Adipose tissue (tissue), 3 donors: ENCODE results near the gene WDR93. TPM values are rescaled to one million over a fixed set of nuclear protein-coding genes. Genes with fewer than 3 reads are reported as not detected.

Source experiments
- H3K27ac ChIP-seq: one replicate; pipeline ENCODE4 v1.5.1; 2013; ENCODE audit warnings: low read depth, low read length
- WGBS, 3 donors: extraction: QIAGEN DNeasy Blood & Tissue Kit; methylation state at CpG; one replicate each; pipeline ENCODE4 v1.1.7; 2013; 5-methylcytosine and 5-hydroxymethylcytosine counted together
- polyA plus RNA-seq, 3 donors: library from polyadenylated mRNA; stranded (reverse); fragments of 200-250 nt; gene quantifications; one replicate each; pipeline ENCODE4 v1.2.3, GENCODE V29; 2013
- donor health status: healthy with polysubstance abuse.
- donor health status: Bipolar disorder and iron deficiency.
- donor health status: healthy.

WDR93 gene
- polyA plus RNA-seq, 3 donors: 0.18 to 0.92 TPM; not detected in 1

DNA sequence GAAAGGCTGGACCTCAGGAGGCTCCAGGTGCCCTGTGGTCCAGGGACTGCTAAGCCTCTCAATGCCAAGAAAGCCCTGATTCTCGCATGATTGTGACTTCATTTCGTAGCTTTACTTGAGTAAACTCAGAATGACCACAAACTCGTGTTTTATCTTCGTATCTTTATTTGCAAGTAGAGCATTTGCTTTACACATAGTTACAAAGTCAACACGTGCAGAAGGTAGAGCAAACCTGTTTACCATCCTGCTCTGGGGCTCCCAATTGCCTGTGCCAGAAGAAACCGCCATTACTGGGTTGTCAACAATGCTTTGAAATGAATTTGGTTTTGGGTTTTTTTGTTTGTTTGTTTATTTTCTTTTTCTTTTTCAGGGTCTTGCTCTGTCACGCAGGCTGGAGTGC is 66.3 kb downstream of the WDR93 start:
- 42 to 76% (median 71%) methylated on average over 7 of the region's 7 CpGs for WGBS, 3 donors
- H3K27ac ChIP-seq: no peak overlapping the region

DNA sequence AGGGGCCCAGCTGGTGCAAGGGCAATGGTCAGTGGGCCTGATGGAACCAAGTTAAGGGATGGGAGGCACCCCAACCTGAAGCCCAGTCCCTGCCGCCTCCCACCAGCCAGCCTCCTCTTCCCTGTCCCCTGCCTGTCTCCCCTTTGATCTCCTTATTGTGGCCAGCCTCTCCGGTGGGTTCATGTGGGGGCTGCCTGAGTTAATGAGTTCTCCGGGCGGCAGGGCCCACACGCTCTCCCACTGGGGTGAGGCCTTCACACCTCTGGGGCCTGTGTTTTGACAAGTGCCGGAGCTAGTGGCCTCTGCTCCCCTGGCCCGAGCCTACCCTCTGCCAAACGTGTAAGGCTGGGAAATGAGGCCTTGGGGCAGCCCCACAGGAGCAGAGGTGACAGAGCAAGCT is 67.7 kb downstream of the WDR93 start:
- WGBS, 3 donors: 89 to 91% (median 90%) methylated on average over 8 of the region's 8 CpGs
- no peak overlapping the region for H3K27ac ChIP-seq

DNA sequence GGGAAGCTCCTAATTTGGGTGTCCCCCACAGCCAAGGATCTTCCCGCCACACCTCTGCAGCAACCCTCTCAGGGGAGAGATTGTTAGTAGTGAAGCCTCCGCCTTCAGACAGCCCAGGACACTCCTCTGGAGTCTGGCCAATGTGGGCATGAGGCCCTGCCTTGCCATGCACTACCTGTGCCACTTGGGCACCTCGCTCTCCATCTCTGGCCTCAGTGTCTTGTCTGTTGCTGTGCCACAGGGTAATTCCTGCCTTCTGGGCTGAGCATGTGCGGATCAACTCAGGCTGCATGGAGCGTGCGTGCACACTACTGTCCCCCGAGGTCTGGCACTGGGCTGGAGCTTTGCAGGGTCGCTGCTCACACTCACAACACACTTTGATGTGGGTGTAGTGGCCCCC is 68.4 kb downstream of the WDR93 start:
- H3K27ac ChIP-seq: no peak overlapping the region
- WGBS, 3 donors: 87 to 93% (median 89%) methylated on average over 8 of the region's 8 CpGs

DNA sequence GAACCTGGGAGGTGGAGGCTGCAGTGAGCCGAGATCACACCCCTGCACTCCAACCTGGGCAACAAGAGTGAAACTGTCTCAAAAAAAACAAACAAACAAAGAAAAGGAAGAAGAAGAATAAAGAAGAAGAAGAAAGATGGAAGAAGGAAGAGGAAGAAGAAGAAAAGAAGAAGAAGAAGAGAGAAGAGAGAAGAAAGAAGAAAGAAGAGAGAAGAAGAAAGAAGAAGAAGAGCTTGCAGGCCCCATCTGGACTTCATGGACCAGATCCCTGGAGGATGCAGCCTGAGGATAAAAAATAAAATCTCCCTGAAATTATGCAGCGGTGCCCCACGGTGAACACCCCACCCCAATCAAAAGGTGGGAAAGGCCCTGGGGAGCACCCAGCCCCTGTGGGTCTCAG is 69.2 kb downstream of the WDR93 start:
- 86 to 93% (median 87%) methylated on average over 3 of the region's 3 CpGs for WGBS, 3 donors
- no peak overlapping the region for H3K27ac ChIP-seq

DNA sequence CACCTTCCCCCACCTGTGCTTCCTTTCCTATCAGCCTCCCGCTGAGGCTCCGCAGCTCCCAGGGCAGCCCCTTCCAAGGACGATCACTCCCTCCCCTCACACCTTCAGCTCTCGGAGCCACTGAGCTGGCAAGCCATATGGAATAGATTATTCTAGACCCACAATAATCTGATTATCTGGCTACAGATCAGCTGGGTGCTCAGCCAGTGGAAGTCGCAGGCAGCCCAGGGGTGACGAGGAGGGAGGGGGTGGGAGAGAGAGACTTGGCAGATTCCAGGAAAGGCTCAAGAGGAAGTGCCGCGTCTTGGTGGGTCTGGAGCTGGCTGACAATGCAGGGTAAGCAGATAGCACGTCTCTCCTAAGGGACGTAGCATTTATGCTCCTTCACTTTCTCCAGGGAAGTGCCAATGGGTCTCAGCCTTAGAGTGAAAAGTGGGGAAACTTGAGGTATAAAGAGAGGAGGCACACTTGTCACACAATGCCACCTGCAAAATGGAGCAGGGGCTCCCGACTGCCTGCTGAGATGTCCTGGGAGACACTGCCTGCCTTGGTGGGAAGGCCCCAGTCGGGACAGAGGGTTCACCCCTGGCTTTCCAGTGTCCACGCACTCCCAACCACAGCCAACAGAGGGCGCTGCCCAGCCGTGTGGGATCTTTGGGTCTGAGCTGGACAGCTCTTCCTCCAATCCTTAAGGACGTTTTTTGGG is 69.8 kb downstream of the WDR93 start:
- no peak overlapping the region for H3K27ac ChIP-seq
- 34 to 35% (median 34%) methylated on average over 16 of the region's 16 CpGs for WGBS, 3 donors

DNA sequence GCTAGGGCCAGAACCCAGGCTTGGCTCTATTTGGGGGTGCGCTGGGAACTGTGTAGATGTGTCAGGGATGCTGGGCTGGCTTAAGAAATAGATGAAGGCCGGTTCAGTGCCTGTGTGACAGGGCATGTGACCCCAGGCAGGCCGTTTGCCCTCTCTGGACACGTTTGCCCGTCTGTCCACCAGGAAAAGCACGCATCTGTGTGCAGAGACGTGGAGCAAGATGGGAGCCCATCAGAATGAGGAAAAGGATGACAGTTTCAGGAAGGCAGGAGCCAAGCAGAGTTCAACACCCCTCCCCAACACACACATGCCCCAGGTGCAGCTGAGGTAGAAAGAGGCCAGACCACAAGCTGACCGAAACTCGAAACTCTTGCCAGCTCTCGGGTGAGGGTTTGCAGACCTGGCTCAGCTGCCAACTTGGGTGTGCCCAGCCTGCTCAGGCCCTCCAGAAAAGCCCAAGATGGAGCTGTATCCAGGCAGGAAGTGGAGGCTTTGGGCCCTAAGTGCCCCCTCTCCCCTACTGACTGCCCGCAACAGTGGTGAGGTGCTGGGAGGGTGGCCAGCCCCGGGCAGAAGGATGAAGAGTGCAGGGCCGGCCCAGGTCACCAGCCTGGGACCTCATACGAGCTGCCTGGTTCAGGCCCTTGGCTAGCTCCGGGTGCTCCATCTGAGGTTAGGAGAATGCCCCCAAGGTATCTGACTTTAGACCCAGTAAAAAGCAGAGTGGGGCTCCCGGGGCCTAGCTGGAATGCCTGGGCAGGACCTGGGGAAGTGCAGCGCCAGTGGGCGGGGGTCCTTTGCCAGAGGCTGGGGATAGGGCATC is 70.6 kb downstream of the WDR93 start:
- 56 to 69% (median 65%) methylated on average over 16 to 18 of the region's 18 CpGs for WGBS, 3 donors
- H3K27ac ChIP-seq: no peak overlapping the region

- no peak overlapping the region for H3K27ac ChIP-seq
- 61 to 91% (median 85%) methylated on average over 5 of the region's 5 CpGs for WGBS, 3 donors
Measured at GRCh38 chr15:89761929-89762328, 71.3 kb downstream of the WDR93 start.

DNA sequence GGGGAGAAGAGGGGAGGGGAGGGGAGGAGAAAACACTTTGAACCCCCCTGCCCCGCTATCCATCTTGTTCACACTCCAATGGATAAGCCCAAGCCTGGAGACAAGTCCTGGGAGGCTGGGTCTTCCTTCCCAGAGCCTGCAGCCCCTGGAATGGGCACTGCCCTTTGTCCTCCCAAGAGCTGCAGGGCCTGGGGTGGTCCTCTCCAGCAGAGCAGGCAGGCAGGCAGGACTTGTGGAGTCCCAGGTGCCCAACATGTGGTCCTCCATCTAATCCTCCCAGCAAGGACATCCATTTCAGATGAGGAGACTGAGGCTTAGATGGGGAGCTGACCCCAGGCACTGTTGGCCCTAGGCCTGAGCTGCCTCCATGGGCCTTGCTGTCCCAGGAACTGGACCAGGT is 75.1 kb downstream of the WDR93 start:
- H3K27ac ChIP-seq: no peak overlapping the region
- WGBS, 3 donors: 67 to 100% (median 100%) methylated on average over 1 of the region's 1 CpG

GRCh38 chr15:89766357-89767311 is 76.0 kb downstream of the WDR93 start:
- 44 to 90% (median 86%) methylated on average over 16 of the region's 16 CpGs for WGBS, 3 donors
- no peak overlapping the region for H3K27ac ChIP-seq

DNA sequence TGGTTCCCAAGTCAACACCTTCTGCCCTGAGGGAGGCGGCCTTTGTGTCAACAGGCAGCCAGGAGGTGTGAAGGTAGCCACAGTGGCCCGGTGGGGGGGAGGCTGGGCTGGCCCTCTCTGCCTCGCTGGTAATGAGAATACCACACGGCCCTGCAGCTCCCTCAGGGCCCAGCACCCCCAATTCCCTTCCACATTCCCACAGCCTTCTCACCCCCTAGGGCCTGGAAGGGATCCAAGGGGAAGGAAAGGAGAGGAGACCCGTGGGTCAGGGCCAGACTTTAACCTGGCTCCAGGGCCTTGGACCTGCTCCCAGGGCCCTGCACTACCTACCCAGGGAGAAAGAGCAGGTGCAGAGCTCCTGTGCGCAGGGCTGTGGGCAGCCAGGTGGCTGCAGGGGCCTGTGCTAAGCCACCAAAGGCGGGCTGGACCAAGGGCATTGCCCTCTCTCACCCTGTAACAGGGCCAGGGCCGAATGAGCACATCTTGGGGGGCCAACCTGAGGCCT is 76.9 kb downstream of the WDR93 start:
- 29 to 68% (median 67%) methylated on average over 8 of the region's 8 CpGs for WGBS, 3 donors
- no peak overlapping the region for H3K27ac ChIP-seq

GRCh38 chr15:89768071-89768500 is 77.5 kb downstream of the WDR93 start:
- no peak overlapping the region for H3K27ac ChIP-seq
- 35 to 68% (median 65%) methylated on average over 7 of the region's 7 CpGs for WGBS, 3 donors

- H3K27ac ChIP-seq: no peak overlapping the region
- 73 to 81% (median 75%) methylated on average over 3 of the region's 3 CpGs for WGBS, 3 donors
Measured at GRCh38 chr15:89769366-89769765, 78.8 kb downstream of the WDR93 start.

- WGBS, 3 donors: 64 to 82% (median 80%) methylated on average over 3 of the region's 3 CpGs
- H3K27ac ChIP-seq: no peak overlapping the region
Measured at GRCh38 chr15:89770041-89770440, 79.4 kb downstream of the WDR93 start.

- H3K27ac ChIP-seq: no peak overlapping the region
- whole genome bisulfite sequencing, 3 donors: 39 to 69% (median 65%) methylated on average over 3 of the region's 3 CpGs
Measured at GRCh38 chr15:89772932-89773583, 82.4 kb downstream of the WDR93 start.

DNA sequence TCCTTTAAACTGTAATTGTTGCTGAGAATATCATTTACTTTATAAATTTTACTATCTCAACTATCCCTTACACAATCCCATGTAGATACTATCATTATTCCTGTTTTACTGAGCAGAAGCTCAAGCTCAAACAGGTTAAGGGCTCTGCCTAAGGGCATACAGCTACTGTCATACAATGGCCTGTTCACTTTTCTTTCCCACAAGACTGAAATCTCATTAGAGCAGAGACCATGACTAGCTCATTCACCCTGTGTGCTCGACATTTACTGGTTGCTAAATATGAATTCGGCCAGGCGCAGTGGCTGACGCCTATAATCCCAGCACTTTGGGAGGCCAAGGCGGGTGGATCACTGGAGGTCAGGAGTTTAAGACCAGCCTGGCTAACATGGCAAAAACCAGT is 83.9 kb downstream of the WDR93 start:
- 94 to 97% (median 95%) methylated on average over 5 of the region's 5 CpGs for WGBS, 3 donors
- no peak overlapping the region for H3K27ac ChIP-seq

DNA sequence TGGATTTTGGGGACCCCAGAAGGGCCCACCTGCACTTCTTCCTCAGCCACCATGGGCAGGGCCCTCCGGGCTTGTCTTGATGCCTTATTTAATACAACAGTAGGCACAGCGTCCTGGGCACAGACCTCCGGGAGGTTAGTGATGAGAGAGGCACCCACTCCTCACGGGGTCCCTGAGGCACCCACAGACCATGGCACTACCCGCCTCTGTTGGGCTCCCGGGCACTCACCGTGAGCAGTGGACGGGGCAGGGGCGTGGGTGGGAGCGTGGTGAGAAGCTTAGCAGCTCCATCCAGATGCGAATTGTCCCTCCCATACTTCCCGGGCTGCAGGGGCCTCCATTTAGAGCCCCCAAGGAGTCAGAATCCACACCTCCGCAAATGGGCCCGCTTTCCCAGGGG is 85.2 kb downstream of the WDR93 start:
- no peak overlapping the region for H3K27ac ChIP-seq
- WGBS, 3 donors: 69 to 80% (median 73%) methylated on average over 14 of the region's 14 CpGs

GRCh38 chr15:89776274-89777072 is 85.9 kb downstream of the WDR93 start, which contains the start of gene MESP2:
Gene MESP2 (plus strand): TSS chr15:89776332. CDS start chr15:89776358, 26 bp downstream.
- H3K27ac ChIP-seq: no peak within 1 kb of the TSS
- 3 to 8% (median 3%) methylated on average over 57 to 82 of the region's 82 CpGs for WGBS, 3 donors
